HUES48 (cell line): Measurements from ENCODE around the gene POT1.

Source experiments
- H3K27ac ChIP-seq: one replicate; pipeline ENCODE4 v1.7.0; 2013; ENCODE audit warnings: low read depth, low read length, inconsistent platforms
- H3K27me3 ChIP-seq: 2 replicates; pipeline ENCODE4 v1.6.1; 2013; ENCODE audit warnings: mild to moderate bottlenecking, low read length; ENCODE audit not compliant: control insufficient read depth, insufficient read depth
- H3K36me3 ChIP-seq: 2 replicates; pipeline ENCODE4 v1.6.1; 2013; ENCODE audit warnings: low read length; ENCODE audit not compliant: control insufficient read depth, insufficient read depth
- H3K4me1 ChIP-seq: 2 replicates; pipeline ENCODE4 v1.6.1; 2013; ENCODE audit warnings: mild to moderate bottlenecking, low read length; ENCODE audit not compliant: control insufficient read depth, insufficient read depth
- H3K4me3 ChIP-seq: 2 replicates; pipeline ENCODE4 v1.5.1; 2013; ENCODE audit warnings: mild to moderate bottlenecking, low read depth, low read length
- H3K9ac ChIP-seq: 2 replicates; pipeline ENCODE4 v1.6.1; 2013; ENCODE audit warnings: mild to moderate bottlenecking, low read depth, low read length, moderate library complexity
- H3K9me3 ChIP-seq: 2 replicates; pipeline ENCODE4 v1.6.1; 2013; ENCODE audit warnings: low read length; ENCODE audit not compliant: control insufficient read depth, insufficient read depth

The POT1 gene

GRCh38 chr7:124874644-124875163, 54.9 kb downstream of the POT1 start:
- Histone ChIP-seq H3K27ac (no peak overlapping the region), H3K4me3 (no peak overlapping the region), H3K4me1 (no peaks in the 10 kb centered on the region), H3K36me3 (no peaks in the 10 kb centered on the region), H3K9ac (no peak overlapping the region), H3K9me3 (no peaks in the 10 kb centered on the region), H3K27me3 (no peaks in the 10 kb centered on the region)

DNA sequence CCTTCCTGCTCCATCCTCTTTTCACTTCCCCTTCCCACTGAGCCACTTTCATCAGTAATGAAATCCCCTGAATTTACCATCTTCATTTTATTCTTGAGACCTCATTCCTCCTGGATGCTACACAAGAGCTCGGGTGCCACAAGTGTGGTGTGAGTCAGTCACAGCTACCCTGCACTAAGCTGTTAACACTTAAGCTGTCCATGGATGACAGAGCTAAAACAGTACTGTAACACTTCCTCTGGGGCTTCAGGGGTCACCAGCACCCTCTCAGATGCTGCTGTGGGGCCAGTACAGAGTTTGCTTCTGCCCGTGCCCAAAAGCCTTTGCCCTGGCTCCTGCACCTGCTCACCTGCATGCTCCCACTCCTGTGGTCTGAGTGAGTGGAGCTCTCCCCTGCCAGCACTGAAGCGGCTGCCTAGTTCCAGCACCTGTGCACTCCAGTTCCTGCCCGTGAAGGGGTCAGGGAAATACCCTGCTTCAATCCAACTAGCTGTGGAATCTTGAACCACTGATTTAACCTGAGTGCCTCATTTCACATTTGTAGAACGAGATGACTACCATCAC, 71.9 kb downstream of the POT1 start:
- H3K36me3 ChIP-seq: no peaks in the 10 kb centered on the region
- no peaks in the 10 kb centered on the region for H3K27me3 ChIP-seq
- H3K9me3 ChIP-seq: no peaks in the 10 kb centered on the region
- H3K27ac ChIP-seq: no peak overlapping the region
- H3K4me1 ChIP-seq: no peaks in the 10 kb centered on the region
- H3K9ac ChIP-seq: no peak overlapping the region
- H3K4me3 ChIP-seq: no peak overlapping the region

- Histone ChIP-seq H3K4me3 (no peak overlapping the region), H3K36me3 (no peaks in the 10 kb centered on the region), H3K9ac (no peak overlapping the region), H3K27ac (no peak overlapping the region), H3K27me3 (no peaks in the 10 kb centered on the region), H3K4me1 (no peaks in the 10 kb centered on the region), H3K9me3 (no peaks in the 10 kb centered on the region)
Observed at GRCh38 chr7:124856299-124856888, 73.2 kb downstream of the POT1 start.

- Histone ChIP-seq H3K4me1 (peaks cover 14% of the 10 kb centered on the region), H3K9ac (no peak overlapping the region), H3K9me3 (no peaks in the 10 kb centered on the region), H3K4me3 (no peak overlapping the region), H3K27ac (no peak overlapping the region), H3K36me3 (peaks cover 16% of the 10 kb centered on the region), H3K27me3 (no peaks in the 10 kb centered on the region)
Observed at GRCh38 chr7:124843336-124843735, 86.3 kb downstream of the POT1 start.

- no peaks in the 10 kb centered on the region for H3K36me3 ChIP-seq
- no peak overlapping the region for H3K4me3 ChIP-seq
- peaks cover 14% of the 10 kb centered on the region for H3K4me1 ChIP-seq
- no peaks in the 10 kb centered on the region for H3K27me3 ChIP-seq
- peak overlapping the region; percentile 14 for H3K27ac ChIP-seq
- no peak overlapping the region for H3K9ac ChIP-seq
- H3K9me3 ChIP-seq: no peaks in the 10 kb centered on the region
Observed at GRCh38 chr7:124840435-124840834, 89.2 kb downstream of the POT1 start.

DNA sequence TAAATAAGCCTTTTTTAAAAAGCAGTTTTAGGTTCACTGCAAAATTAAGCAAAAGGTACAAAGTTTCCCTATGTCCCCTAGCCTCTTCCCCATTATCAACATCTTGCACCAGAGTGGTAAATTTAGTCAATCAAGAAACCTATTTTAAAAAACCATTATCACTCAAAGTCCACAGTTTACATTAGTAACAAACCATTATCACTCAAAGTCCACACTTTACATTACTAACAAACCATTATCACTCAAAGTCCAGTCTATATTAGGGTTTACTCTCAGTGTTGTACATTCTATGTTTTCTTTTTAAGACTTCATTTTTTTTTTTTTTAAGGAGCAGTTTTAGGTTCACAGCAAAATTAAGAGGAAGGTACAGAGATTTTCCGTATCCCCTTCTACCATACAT, 89.9 kb downstream of the POT1 start:
- Histone ChIP-seq H3K36me3 (no peaks in the 10 kb centered on the region), H3K27me3 (no peaks in the 10 kb centered on the region), H3K4me1 (peaks cover 14% of the 10 kb centered on the region), H3K9ac (no peak overlapping the region), H3K27ac (peak overlapping the region; percentile 14), H3K4me3 (no peak overlapping the region), H3K9me3 (no peaks in the 10 kb centered on the region)

DNA sequence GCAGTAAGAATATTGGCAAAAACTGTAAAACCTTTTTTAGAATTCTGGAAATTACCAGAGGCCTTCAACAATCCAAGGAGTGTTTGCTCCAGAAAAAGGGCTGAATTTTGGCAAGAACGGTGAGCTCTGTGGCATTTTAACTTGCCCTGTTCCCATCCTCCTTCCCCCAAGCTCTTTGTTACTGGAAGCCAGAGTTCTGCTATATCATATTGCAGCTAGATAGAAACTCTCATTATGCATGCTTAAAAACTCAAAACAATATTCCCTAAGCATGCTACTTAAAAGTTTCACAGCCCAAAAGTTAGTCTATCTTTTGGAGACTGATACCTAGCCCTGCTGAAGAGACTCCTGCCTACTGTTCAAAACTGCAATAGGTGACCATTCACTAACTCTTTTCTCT, 93.5 kb downstream of the POT1 start:
- H3K36me3 ChIP-seq: no peaks in the 10 kb centered on the region
- H3K9ac ChIP-seq: no peak overlapping the region
- no peak overlapping the region for H3K27ac ChIP-seq
- H3K9me3 ChIP-seq: no peaks in the 10 kb centered on the region
- H3K4me3 ChIP-seq: no peak overlapping the region
- peaks cover 14% of the 10 kb centered on the region for H3K4me1 ChIP-seq
- no peaks in the 10 kb centered on the region for H3K27me3 ChIP-seq

GRCh38 chr7:124818807-124819206, 110.8 kb downstream of the POT1 start:
- H3K4me1 ChIP-seq: peaks cover 8% of the 10 kb centered on the region; the same call in 1 of the 2 replicates

DNA sequence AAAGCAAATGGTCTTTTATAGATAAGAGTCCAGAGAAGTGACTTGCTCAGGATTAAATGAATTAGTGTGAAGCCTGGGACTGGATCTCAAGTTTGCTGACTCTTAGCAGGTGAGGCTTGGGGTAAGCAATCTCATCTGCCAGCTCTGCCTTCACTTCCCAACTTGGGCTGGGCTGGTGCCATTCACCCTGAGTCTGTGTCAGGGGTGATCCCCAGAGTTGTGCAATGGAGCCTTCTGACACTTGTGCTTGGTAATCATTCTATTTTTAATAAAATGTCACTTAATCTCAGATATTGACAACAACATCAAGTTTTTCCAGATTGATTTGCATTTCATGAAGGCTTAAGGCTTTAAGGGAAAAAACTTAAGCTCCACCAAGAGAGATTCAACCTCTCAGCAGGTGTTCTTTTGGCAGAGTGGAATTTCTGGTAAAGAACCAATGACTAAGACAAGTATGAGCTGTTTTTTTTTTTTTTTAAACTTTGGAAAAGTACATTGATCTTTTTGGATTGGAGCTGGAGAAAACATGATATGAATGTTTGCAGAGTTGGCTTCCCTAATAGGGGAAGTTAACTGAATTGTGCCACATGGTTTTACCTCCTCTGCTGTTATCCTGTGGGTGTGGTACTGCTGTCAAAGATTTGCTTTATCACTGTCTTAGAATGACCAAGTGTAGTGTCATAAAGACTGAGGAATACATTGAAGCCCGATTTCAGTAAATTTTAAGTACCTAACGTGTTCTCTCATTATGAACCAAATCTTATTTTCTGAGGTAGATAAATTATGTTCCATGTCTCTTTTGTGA, 115.4 kb downstream of the POT1 start:
- Histone ChIP-seq H3K4me3 (no peak overlapping the region), H3K27me3 (no peaks in the 10 kb centered on the region), H3K9me3 (no peaks in the 10 kb centered on the region), H3K27ac (no peak overlapping the region), H3K4me1 (peaks cover 44% of the 10 kb centered on the region), H3K36me3 (no peaks in the 10 kb centered on the region), H3K9ac (no peak overlapping the region)

More at GRCh38 chr7:124818807-124819206, 110.8 kb downstream of the POT1 start:
- Histone ChIP-seq H3K27ac (no peak overlapping the region), H3K4me3 (no peak overlapping the region), H3K36me3 (peaks cover 10% of the 10 kb centered on the region), H3K9me3 (no peaks in the 10 kb centered on the region), H3K27me3 (no peaks in the 10 kb centered on the region), H3K9ac (no peak overlapping the region)

DNA sequence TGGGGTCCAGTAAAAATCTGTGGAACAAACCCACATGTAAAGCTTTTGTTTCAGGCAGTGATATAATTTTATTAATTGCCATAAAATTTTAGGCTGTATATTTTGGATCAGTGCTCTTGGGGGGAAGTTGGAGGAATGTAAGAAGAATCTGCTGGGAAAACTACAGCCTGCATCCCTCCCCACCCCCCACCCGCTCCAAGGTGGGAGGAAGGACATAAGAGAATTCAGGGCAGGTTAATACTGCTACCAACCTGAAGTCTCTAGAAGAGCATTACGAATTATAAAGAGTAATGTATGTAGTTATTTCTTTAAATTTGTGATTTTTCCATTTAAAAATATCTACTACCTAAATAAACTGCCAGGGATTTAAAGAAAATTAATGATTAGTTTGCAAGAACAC, 116.9 kb downstream of the POT1 start:
- peaks cover 51% of the 10 kb centered on the region for H3K4me1 ChIP-seq
- no peaks in the 10 kb centered on the region for H3K36me3 ChIP-seq
- H3K4me3 ChIP-seq: no peak overlapping the region
- no peaks in the 10 kb centered on the region for H3K27me3 ChIP-seq
- H3K27ac ChIP-seq: no peak overlapping the region
- H3K9me3 ChIP-seq: no peaks in the 10 kb centered on the region
- no peak overlapping the region for H3K9ac ChIP-seq

- no peak overlapping the region for H3K9ac ChIP-seq
- no peak overlapping the region for H3K4me3 ChIP-seq
- H3K27me3 ChIP-seq: no peaks in the 10 kb centered on the region
- no peaks in the 10 kb centered on the region for H3K36me3 ChIP-seq
- H3K4me1 ChIP-seq: peaks cover 51% of the 10 kb centered on the region
- H3K27ac ChIP-seq: no peak overlapping the region
- no peaks in the 10 kb centered on the region for H3K9me3 ChIP-seq
Observed at GRCh38 chr7:124811341-124811740, 118.3 kb downstream of the POT1 start.
